GM18907 (cell line): ENCODE data around the gene KCNC1.

Source experiments
- ATAC-seq: cut with Tn5 transposase; IDR thresholded peaks from one replicate; pipeline ENCODE4 v1.9.1; 2021; ENCODE audit warnings: mild to moderate bottlenecking, moderate library complexity; ENCODE audit not compliant: unreplicated experiment

Gene KCNC1

GRCh38 chr11:17734418-17734911, at the start of gene KCNC1:
KCNC1 (plus strand) TSS chr11:17734781; CDS start chr11:17736003, 1,222 bp downstream.
- ATAC-seq, result no peak

DNA sequence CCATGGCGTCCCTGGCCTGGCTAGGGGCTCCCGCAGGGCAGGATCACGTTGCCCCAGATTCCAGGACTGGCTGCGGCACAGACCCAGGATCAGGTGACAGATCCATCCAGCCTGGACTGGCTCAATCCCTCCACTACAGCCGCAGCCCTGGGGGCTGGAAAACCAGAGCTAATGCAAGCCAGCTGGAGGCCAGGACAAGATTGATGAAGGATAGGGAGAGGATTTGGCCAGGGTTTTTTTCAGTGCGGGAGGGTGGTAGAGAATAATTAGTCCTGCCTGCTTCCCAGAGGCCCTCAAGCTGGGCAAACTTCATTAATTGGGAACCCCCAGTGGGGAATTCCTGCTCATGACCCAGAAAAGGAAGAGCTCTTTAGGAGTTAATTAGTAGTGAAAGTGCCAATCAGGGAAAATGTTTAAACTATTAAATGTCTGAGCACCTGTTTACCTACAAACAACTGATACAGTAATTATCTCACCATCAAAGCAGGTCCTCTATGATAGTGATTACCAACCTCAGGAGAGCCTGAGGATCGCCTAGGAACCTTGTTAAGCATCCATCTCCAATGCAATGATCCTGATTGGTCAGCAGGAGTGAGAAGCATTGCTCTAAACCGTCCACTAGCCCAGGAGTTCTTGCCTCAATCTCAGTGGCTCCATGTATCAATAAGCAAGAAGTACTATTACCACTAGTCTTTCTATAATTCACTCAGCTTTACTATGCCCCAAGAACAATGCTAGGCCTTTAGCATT, 48.2 kb upstream of the KCNC1 start:
- ATAC-seq, result no peak

DNA sequence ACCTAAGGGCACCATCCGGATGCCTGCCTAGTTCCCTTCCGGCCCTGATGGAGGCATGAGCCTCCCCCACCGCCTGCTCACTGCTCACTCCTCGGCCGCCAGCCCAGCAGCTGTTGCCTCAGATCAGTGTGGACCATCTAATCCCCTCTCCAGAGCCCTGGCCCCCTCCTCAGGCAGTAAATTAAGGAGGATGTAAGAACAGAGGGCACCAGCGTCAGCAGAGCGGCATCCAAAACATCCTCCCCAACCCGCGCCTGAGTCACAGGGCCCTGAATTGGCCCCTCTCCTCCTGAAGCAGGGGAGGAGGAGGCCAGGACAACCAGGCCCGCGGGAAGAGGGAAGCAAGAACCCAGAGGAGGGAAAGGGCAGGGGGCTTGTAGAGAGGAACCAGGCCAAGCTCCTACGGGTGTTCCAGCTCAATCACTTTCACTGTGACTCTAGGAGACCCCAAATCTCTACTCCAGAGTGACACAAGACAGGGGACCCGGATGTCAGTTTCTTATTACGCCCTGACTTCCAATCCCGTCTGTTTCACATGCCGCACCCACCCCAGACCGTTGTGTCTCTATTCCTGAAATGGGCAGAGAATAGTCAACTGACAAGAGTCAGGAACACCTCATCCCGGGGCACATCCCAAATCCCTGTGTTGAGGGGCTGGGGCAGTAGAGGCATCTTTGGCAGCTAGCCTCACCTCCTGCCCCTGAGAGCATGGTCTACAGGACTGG, 46.5 kb upstream of the KCNC1 start:
- no peak for ATAC-seq

DNA sequence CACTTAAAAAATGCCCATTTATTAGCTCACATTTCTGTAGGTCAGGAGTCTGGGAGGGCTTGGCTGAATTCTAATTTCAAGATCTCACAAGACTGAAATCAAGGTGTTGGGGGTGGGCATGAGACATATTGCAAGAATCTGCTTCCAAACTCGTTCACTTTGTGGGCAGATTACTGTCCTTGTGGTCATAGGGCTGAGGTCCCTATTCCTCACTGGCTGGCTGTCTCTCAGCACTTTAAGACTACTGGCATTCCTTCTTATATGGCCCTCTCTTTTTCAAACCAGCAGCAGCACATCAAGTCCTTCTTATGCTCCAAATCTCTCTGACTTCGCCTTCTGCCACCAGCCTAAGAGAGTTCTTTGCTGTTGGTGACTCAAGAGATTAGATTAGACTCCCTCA, 43.0 kb upstream of the KCNC1 start:
- no peak for ATAC-seq

- no peak for ATAC-seq
Measured at GRCh38 chr11:17691976-17692375, 42.6 kb upstream of the KCNC1 start.

DNA sequence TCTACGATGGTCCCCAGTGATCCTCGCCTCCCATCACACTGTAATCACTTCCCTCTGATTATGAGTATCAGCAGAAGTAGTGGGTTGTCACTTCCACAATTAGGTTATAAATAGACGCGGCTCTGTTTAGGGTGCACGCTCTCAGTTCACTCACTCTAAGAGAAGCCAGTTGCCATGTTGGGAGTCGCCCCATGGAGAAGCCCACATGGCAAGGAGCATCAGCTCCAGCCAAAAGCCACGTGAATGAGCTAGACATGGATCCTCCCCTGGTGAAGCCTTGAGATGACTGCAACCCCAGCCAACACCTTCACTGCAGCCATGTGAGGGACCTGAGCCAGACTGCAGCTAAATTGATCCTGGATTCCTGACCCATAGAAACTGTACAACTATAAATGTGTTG, 41.6 kb upstream of the KCNC1 start:
- no peak for ATAC-seq

- no peak for ATAC-seq
Measured at GRCh38 chr11:17693531-17693930, 41.0 kb upstream of the KCNC1 start.

DNA sequence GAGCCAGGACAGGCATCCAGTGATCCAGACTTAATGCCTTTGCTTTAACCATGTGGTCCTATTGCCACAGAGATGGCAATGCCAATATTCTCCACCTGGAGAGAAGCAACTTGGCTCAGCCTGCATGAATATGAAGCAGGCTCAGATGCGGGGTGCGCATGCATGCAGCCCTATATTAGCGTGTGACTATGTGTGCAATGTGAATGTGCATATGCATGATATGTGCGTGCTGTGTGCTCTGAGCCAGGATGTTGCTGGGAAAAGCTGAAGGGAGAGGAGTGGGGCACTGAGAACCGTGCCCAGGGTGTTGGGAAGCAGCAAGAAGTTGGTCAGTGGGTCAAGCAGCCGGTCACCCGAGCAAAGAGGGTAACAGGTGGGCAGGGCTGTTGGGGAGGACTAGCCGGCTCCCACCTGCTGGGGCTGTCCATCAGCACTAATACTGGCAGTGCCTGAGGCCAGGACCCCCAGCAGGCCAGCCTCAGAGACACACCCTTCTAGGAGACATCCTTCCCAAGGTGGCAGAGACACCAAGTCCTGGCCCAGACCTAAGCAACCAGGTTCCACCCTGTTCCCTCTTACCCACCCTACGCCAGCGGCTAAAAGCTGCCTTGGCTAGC, 40.0 kb upstream of the KCNC1 start:
- ATAC-seq, result no peak

DNA sequence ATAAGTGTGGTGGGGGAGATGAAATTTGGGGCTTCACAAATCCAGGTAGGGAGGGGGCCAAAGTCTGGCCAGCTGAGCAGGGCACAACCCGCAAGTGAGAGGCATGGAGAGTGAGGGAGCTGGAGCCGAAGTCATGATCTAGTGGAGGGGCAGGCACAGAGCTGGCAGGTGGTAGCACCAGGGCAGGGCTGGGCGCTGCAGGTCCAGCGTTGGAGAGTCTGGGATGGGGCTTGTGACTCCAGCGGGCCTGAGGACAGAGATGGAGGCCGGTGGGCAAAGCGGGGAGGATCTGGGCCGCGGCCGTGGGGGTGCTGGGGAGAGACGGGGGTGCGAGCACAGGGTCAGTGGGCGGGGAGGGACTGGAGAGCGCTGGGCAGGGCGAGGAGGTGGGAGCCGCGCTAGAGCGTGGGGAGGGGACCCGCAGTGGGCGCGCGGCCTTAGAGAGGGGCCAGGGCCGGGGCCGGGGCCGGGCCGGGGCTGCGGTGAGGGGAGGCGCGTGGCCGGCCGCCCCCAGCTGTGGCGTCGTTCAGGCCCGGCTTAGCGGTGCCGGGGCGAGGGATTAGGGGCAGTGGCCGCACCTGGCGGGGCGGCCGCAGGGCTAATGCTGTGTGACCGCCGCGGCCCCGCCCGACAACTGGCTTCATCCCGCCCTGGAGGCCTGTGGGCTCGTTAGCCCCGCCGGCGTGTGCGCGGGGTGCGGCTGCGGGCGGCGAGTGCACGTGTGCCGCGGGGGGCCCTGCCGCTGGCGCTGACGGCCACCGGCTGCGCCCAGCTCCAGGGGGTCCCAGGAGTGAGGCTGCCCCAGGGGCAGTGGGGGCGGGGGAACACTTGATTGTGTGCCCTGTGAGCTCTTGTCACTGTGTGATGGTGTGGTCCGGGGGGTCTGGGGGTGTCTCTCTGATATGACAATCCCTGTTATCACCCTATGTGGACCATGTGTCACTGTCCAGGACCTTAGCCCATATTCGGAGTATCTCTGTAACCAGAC, 38.8 kb upstream of the KCNC1 start:
- no peak for ATAC-seq

GRCh38 chr11:17696741-17697140, 37.8 kb upstream of the KCNC1 start:
- no peak for ATAC-seq

DNA sequence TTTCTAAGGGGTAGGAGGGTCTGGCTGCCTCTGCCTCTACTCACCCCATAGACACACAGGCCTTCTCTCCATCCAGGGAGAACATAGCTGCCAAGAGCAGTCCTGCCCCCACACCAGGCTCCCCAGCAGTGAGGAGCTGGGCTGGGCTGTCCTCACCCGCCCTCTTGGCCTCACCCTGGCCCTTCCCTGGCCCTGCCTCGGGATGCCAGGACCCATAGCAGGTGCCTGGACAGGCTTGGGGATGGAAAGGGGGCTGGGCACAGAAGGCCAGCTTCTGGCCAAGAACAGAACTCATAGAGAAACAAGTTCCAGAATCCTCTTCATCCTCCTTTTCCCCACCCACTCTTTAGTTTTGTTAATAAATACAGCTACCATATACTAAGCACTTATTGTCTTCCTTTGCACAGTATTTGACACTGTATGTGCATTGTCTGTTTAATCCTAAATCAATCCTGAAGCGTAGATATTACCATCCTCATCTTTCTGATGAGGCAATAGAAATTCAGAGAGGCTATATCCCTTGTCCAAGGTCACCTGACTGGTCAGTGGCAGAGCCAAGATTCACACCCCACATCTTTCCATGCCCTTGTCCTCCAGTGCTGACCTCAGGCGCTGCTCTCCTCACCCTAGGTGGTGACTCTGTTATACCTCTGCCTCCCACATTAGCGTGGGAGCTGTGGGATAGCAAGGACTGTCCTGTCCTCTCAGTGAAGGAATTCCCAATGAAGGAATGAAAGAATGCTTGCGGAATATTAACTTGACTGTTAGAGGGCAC, 37.2 kb upstream of the KCNC1 start:
- ATAC-seq, result no peak

- no peak for ATAC-seq
Measured at GRCh38 chr11:17699147-17700114, 35.1 kb upstream of the KCNC1 start.

DNA sequence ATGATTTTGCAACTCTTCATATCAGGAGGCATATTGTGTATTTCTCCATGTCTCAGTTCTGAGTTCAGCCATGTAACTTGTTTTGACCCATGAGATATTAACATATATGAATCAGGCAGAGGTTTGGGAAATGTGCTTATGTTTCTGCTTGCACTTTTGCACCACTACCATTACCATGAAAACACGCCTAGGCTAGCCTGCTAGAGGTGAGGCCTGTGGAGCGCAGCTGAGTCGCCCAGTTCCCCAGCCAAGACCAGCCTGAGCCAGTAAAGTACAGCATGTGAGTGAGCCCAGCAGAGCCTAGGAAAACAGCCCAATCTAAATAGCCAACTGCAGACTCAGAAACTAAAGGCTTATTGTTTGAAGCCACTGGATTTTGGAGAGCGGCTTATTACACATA, 33.6 kb upstream of the KCNC1 start:
- no peak for ATAC-seq

DNA sequence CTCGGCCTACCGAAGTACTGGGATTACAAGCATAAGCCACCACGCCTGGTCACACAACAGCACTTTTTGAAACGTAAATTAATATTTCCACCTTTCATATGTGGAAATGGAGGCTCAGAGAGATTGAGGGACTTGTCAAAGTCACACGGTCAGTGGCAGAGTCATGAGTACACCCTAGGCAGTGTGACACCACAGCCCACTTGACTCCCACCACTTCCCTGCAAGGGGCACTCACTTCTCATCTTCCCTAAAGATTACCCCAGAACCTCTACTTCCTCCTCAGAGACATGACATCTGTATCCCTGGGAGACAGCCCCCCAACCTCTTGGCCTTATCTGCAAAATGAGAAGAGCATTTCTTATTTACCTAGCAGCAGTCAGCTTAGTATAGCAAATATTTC, 31.7 kb upstream of the KCNC1 start:
- no peak for ATAC-seq

DNA sequence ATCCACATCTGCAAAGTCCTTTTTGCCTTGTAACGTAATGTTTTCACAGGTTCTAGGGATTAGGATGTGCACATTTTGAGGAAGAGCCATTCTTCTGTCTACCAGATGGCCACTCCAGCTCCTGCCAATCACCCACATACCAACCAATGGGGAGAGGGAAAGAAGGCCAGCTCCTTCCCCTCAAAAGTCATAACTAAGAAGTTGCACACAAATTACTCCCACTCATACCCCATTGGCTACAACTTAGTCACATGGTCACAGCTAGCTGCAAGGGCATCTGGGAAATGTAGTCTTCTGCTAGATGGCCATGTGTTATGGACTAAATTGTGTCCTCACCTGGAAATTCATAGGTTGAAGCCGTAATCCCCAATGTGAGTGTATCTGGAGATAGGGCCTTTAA, 30.6 kb upstream of the KCNC1 start:
- no peak for ATAC-seq

GRCh38 chr11:17707830-17708229, 26.8 kb upstream of the KCNC1 start:
- no peak for ATAC-seq

DNA sequence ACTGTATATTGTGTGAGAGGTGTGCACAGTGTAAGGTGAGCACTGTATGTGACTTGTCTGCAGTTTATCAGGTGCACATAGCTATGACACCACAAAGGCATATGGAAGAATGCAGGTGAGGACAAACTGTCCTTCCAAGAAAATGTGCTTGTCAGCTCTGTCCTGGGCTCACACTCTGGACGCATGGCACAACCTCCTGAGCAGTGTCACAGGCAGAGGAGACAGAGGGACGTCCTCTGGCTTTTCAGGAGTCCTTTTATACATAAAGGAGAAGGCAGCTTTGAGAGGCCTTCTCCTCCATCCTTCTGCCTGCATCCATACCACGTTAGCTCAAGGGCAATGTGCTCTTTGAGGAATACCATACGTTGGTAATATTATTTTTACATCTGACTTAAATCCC, 22.7 kb upstream of the KCNC1 start:
- ATAC-seq, result no peak

GRCh38 chr11:17713851-17714250, 20.7 kb upstream of the KCNC1 start:
- no peak for ATAC-seq

DNA sequence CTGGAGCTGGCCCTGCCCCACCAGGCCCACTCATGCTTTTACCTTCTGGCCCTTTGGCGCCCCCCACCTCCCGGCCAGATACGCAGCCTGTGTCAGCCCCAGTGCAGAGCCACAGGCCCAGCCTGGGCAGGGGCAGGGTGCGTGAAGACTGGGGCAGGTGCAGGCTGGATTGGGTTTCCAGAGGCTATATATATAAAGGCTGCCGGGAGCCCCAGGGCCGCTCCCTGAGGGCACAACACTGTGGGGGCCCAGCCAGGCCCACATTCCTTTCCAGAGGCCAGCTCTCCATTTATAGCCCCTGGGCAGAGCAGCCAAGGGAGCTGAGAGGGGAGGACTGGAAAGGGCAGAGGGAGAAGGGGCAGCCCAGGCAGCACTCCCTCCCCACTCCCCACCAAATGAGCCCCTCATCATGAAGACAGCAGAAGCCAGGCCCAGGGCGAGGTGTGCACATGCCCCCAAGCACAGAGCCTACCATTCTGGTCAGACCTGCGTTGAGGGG, 20.2 kb upstream of the KCNC1 start:
- no peak for ATAC-seq
